GM23338 (cell line): ENCODE results near the gene RIN3. TPM values are rescaled to one million over a fixed set of nuclear protein-coding genes. Genes with fewer than 3 reads are reported as not detected.

Experiments
- ATAC-seq: fragments of 200-7000 bp; cut with Tn5 transposase; 3 replicates; pipeline ENCODE4 v1.9.1; 2020
- DNase-seq: peaks from one replicate; pipeline ENCODE4 v3.0.0-alpha.2; 2015; ENCODE audit warnings: low spot score
- H2AFZ ChIP-seq: fragments of 200-600 bp; sonication (generic); 2 replicates; pipeline ENCODE4 v1.8.0; 2016; ENCODE audit warnings: antibody characterized with exemption, mild to moderate bottlenecking, moderate library complexity
- H3F3A ChIP-seq: fragments of 200-600 bp; sonication (generic); replicated peaks from 2 replicates; pipeline ENCODE4 v1.8.0; 2017; ENCODE audit warnings: antibody characterized with exemption, mixed run types, low read depth
- H3K27ac ChIP-seq: fragments of 200-600 bp; sonication (generic); 2 replicates; pipeline ENCODE4 v1.6.1; 2016; ENCODE audit warnings: low read depth
- H3K27me3 ChIP-seq: fragments of 200-600 bp; sonication (generic); 2 replicates; pipeline ENCODE4 v1.8.0; 2016; ENCODE audit warnings: mild to moderate bottlenecking, mixed run types, moderate library complexity; ENCODE audit not compliant: insufficient read depth
- H3K36me3 ChIP-seq: fragments of 200-600 bp; sonication (generic); 2 replicates; pipeline ENCODE4 v1.8.0; 2016; ENCODE audit warnings: mild to moderate bottlenecking; ENCODE audit not compliant: insufficient read depth
- H3K4me1 ChIP-seq: fragments of 200-600 bp; sonication (generic); 2 replicates; pipeline ENCODE4 v1.8.0; 2016; ENCODE audit warnings: mild to moderate bottlenecking, moderate library complexity; ENCODE audit not compliant: insufficient read depth
- H3K4me2 ChIP-seq: fragments of 200-600 bp; sonication (generic); 2 replicates; pipeline ENCODE4 v1.7.1; 2017; ENCODE audit warnings: mixed run types
- H3K4me3 ChIP-seq: fragments of 200-600 bp; sonication (generic); 2 replicates; pipeline ENCODE4 v1.6.1; 2016; ENCODE audit warnings: mixed run types
- H3K79me2 ChIP-seq: fragments of 200-600 bp; sonication (generic); replicated peaks from 2 replicates; pipeline ENCODE4 v1.8.0; 2017; ENCODE audit warnings: mild to moderate bottlenecking; ENCODE audit not compliant: insufficient read depth
- H3K9me2 ChIP-seq: fragments of 200-600 bp; sonication (generic); 2 replicates; pipeline ENCODE4 v1.8.0; 2017; ENCODE audit not compliant: insufficient read depth
- H4K20me1 ChIP-seq: fragments of 200-600 bp; sonication (generic); replicated peaks from 2 replicates; pipeline ENCODE4 v1.8.0; 2017; ENCODE audit warnings: mild to moderate bottlenecking; ENCODE audit not compliant: insufficient read depth
- H3K27ac Mint-ChIP-seq: 2 replicates; pipeline ENCODE4 v1.8.0; 2020; ENCODE audit warnings: inconsistent platforms, mild to moderate bottlenecking, moderate library complexity, mixed read lengths
- H3K27me3 Mint-ChIP-seq: 3 replicates; pipeline ENCODE4 v1.8.0; 2022; ENCODE audit warnings: low read depth, mild to moderate bottlenecking, moderate library complexity, mixed read lengths, inconsistent platforms; ENCODE audit not compliant: insufficient read depth, poor library complexity
- H3K36me3 Mint-ChIP-seq: 3 replicates; pipeline ENCODE4 v1.8.0; 2021; ENCODE audit warnings: low read depth, mild to moderate bottlenecking, inconsistent platforms, moderate library complexity, mixed read lengths
- H3K4me1 Mint-ChIP-seq: 3 replicates; pipeline ENCODE4 v1.8.0; 2020; ENCODE audit warnings: mild to moderate bottlenecking, inconsistent platforms, mixed read lengths
- H3K4me3 Mint-ChIP-seq: 3 replicates; pipeline ENCODE4 v1.8.0; 2021; ENCODE audit warnings: moderate library complexity, mild to moderate bottlenecking, inconsistent platforms, mixed read lengths
- H3K9me3 Mint-ChIP-seq: 3 replicates; pipeline ENCODE4 v1.8.0; 2020; ENCODE audit warnings: moderate library complexity, mild to moderate bottlenecking, inconsistent platforms, mixed read lengths
- CREB1 ChIP-seq: fragments of 250-450 bp; sonication (Bioruptor Pico); IDR thresholded peaks from 2 replicates; pipeline ENCODE4 v1.5.0; 2020; ENCODE audit warnings: low read depth, mild to moderate bottlenecking, moderate library complexity
- CTCF ChIP-seq, 2 experiments: fragments of 200-600 bp in 1 of 2; sonication (generic) in 1 of 2; conservative IDR thresholded peaks; 2 replicates each; pipeline versions ENCODE4 v1.5.1 to v1.6.1; 2016 to 2017; ENCODE audit warnings: antibody characterized with exemption in 2 of 2, low read depth in 2 of 2, mild to moderate bottlenecking in 2 of 2, moderate library complexity in 1 of 2
- ETS1 ChIP-seq: IDR thresholded peaks from 2 replicates; pipeline ENCODE4 v1.6.1; 2016; ENCODE audit warnings: antibody characterized with exemption
- EZH2 ChIP-seq: fragments of 200-600 bp; sonication (generic); IDR thresholded peaks from one replicate; pipeline ENCODE4 v1.8.0; 2017; ENCODE audit warnings: antibody characterized with exemption, mild to moderate bottlenecking, low read depth; ENCODE audit not compliant: unreplicated experiment
- EZH2phosphoT487 ChIP-seq: fragments of 200-600 bp; sonication (generic); IDR thresholded peaks from one replicate; pipeline ENCODE4 v1.8.1; 2018; ENCODE audit warnings: antibody characterized with exemption; ENCODE audit not compliant: unreplicated experiment
- JUNB ChIP-seq: IDR thresholded peaks from one replicate; pipeline ENCODE4 v1.6.1; 2016; ENCODE audit warnings: antibody characterized with exemption; ENCODE audit not compliant: unreplicated experiment
- NANOG ChIP-seq: IDR thresholded peaks from 2 replicates; pipeline ENCODE4 v1.6.1; 2016; ENCODE audit warnings: antibody characterized with exemption, borderline replicate concordance
- POLR2AphosphoS5 ChIP-seq: IDR thresholded peaks from 2 replicates; pipeline ENCODE4 v1.6.1; 2016; ENCODE audit warnings: antibody characterized with exemption, low read depth
- REST ChIP-seq: IDR thresholded peaks from one replicate; pipeline ENCODE4 v1.6.1; 2018; ENCODE audit warnings: antibody characterized with exemption; ENCODE audit not compliant: unreplicated experiment
- STAT1 ChIP-seq: IDR thresholded peaks from one replicate; pipeline ENCODE4 v1.6.1; 2016; ENCODE audit warnings: antibody characterized with exemption; ENCODE audit not compliant: unreplicated experiment
- ZNF114 ChIP-seq: fragments of 250-450 bp; sonication (Bioruptor Pico); IDR thresholded peaks from 2 replicates; pipeline ENCODE4 v1.5.0; 2020; ENCODE audit warnings: mild to moderate bottlenecking, moderate library complexity
- ZNF331 ChIP-seq: fragments of 250-450 bp; sonication (Bioruptor Pico); IDR thresholded peaks from 2 replicates; pipeline ENCODE4 v1.5.0; 2020; ENCODE audit warnings: low read depth, mild to moderate bottlenecking, moderate library complexity
- ZNF462 ChIP-seq: fragments of 250-450 bp; sonication (Bioruptor Pico); IDR thresholded peaks from 2 replicates; pipeline ENCODE4 v1.5.0; 2020; ENCODE audit warnings: mild to moderate bottlenecking, moderate library complexity
- polyA plus RNA-seq: library from polyadenylated mRNA; unstranded; fragments of >200 nt; fragmentation: Nextera tagmentation; extraction: Ambion mirVana; gene quantifications from 2 replicates; pipeline ENCODE4 v1.2.1, GENCODE V29; 2016
- total RNA-seq: library from RNA; depleted of rRNA; stranded (reverse); fragments of >200 nt; shearing (Covaris generic); gene quantifications from 2 replicates; pipeline ENCODE4 v1.2.3, GENCODE V29; 2014

RIN3 gene
- total and polyA plus RNA-seq, 2 experiments from 2014 or later: 0.97 to 1.5 TPM

- H2AFZ ChIP-seq: no peak overlapping the region
- H3K4me3 Mint-ChIP-seq: no peak overlapping the region
- H3K4me1 ChIP-seq: no peaks in the 10 kb centered on the region
- ATAC-seq: no peak
- no peak overlapping the region for H3K4me2 ChIP-seq
- H3K36me3 ChIP-seq: no peaks in the 10 kb centered on the region
- no peaks in the 10 kb centered on the region for H3K27me3 ChIP-seq
- no peaks in the 10 kb centered on the region for H3K79me2 ChIP-seq
- H3K4me1 Mint-ChIP-seq: peaks cover 3% of the 10 kb centered on the region; the same call in 2 of the 3 replicates
- H3K36me3 Mint-ChIP-seq: no peaks in the 10 kb centered on the region
- no peaks in the 10 kb centered on the region for H3F3A ChIP-seq
- no peak overlapping the region for H3K27ac Mint-ChIP-seq
- H3K4me3 ChIP-seq: no peak overlapping the region
- peaks cover 7% of the 10 kb centered on the region for H3K27me3 Mint-ChIP-seq
- no peaks in the 10 kb centered on the region for H4K20me1 ChIP-seq
- no peak for DNase-seq
- no peaks in the 10 kb centered on the region for H3K9me2 ChIP-seq
- TF ChIP-seq ZNF462 (CRISPR knock-in tag) (no peak), ZNF114 (no peak), CREB1 (CRISPR knock-in tag) (no peak), REST (no peak), EZH2phosphoT487 (no peak), POLR2AphosphoS5 (no peak), STAT1 (no peak), ETS1 (no peak), CTCF (conservative IDR thresholded peaks at IDR 0.05; ENCODE audit: low read depth in 2 of 2) (no peak), NANOG (no peak), EZH2 (no peak), ZNF331 (CRISPR knock-in tag) (no peak), JUNB (no peak)
- no peaks in the 10 kb centered on the region; the same call in 2 of the 3 replicates for H3K9me3 Mint-ChIP-seq
- no peak overlapping the region for H3K27ac ChIP-seq
Observed at GRCh38 chr14:92559486-92559885, 45.9 kb downstream of the RIN3 start.
